Keratinocyte (primary cell): ENCODE results near the gene TWNK. TPM values are rescaled to one million over a fixed set of nuclear protein-coding genes. Genes with fewer than 3 reads are reported as not detected.

ENCODE experiments used
- DNase-seq: peaks from one replicate; pipeline ENCODE4 v3.0.0-alpha.2; 2011; ENCODE audit warnings: low read depth, missing footprints, low spot score
- FAIRE-seq: peaks from 2 replicates; lab custom pipeline; 2011; peaks lifted over from hg19 to GRCh38; lab: Jason Lieb, UNC
- H2AFZ ChIP-seq: 2 replicates; pipeline ENCODE4 v1.6.0; 2012; ENCODE audit warnings: low read length, control low read depth, inconsistent platforms; ENCODE audit not compliant: control insufficient read depth
- H3K27ac ChIP-seq: 2 replicates; pipeline ENCODE4 v1.5.1; 2011; ENCODE audit warnings: low read length; ENCODE audit not compliant: control insufficient read depth, insufficient read depth
- H3K27me3 ChIP-seq: 3 replicates; pipeline ENCODE4 v1.6.0; 2011; ENCODE audit warnings: low read length; ENCODE audit not compliant: control insufficient read depth, insufficient read depth; ENCODE audit errors: extremely low read depth
- H3K36me3 ChIP-seq, 2 experiments: 2 replicates in 1 of 2; 3 replicates in 1 of 2; pipeline ENCODE4 v1.5.1; 2011; ENCODE audit warnings: low read length in 2 of 2, mild to moderate bottlenecking in 1 of 2; ENCODE audit not compliant: control insufficient read depth in 2 of 2, insufficient read depth in 2 of 2; ENCODE audit errors: extremely low read depth in 1 of 2
- H3K4me1 ChIP-seq: 3 replicates; pipeline ENCODE4 v1.5.1; 2011; ENCODE audit warnings: low read length; ENCODE audit not compliant: control insufficient read depth, insufficient read depth; ENCODE audit errors: extremely low read depth
- H3K4me2 ChIP-seq: 3 replicates; pipeline ENCODE4 v1.6.0; 2011; ENCODE audit warnings: low read depth, low read length; ENCODE audit not compliant: control insufficient read depth, insufficient read depth; ENCODE audit errors: extremely low read depth
- H3K4me3 ChIP-seq, 3 experiments: fragments of 200-600 bp in 1 of 3; sonication (generic) in 1 of 3; 2 replicates in 2 of 3; 3 replicates in 1 of 3; pipeline ENCODE4 v1.5.1; 2011 to 2016; ENCODE audit warnings: low read length in 3 of 3, mild to moderate bottlenecking in 3 of 3, control low read depth in 2 of 3, inconsistent platforms in 1 of 3, low read depth in 1 of 3, mixed read lengths in 1 of 3, mixed run types in 1 of 3, moderate library complexity in 1 of 3; ENCODE audit not compliant: control insufficient read depth in 2 of 3, insufficient read depth in 2 of 3; ENCODE audit errors: extremely low read depth in 1 of 3
- H3K79me2 ChIP-seq: 2 replicates; pipeline ENCODE4 v1.6.0; 2012; ENCODE audit warnings: low read length; ENCODE audit not compliant: control insufficient read depth, insufficient read depth
- H3K9ac ChIP-seq: 3 replicates; pipeline ENCODE4 v1.6.0; 2011; ENCODE audit warnings: low read length; ENCODE audit not compliant: control insufficient read depth, insufficient read depth; ENCODE audit errors: extremely low read depth
- H3K9me1 ChIP-seq: 3 replicates; pipeline ENCODE4 v1.6.0; 2011; ENCODE audit warnings: low read length; ENCODE audit not compliant: control insufficient read depth, insufficient read depth; ENCODE audit errors: extremely low read depth
- H3K9me3 ChIP-seq: 2 replicates; pipeline ENCODE4 v1.5.1; 2012; ENCODE audit warnings: low read depth, low read length; ENCODE audit not compliant: control insufficient read depth
- H4K20me1 ChIP-seq: 3 replicates; pipeline ENCODE4 v1.6.0; 2011; ENCODE audit warnings: low read length; ENCODE audit not compliant: control insufficient read depth, insufficient read depth; ENCODE audit errors: extremely low read depth
- CTCF ChIP-seq, 3 experiments: IDR thresholded peaks in 1 of 3; conservative IDR thresholded peaks in 1 of 3; optimal IDR thresholded peaks in 1 of 3; 2 replicates in 2 of 3; 3 replicates in 1 of 3; pipeline versions ENCODE3 to v1.5.1; 2011; ENCODE audit warnings: low read length in 3 of 3, mild to moderate bottlenecking in 3 of 3, moderate library complexity in 2 of 3, control low read depth in 1 of 3, inconsistent platforms in 1 of 3; ENCODE audit not compliant: insufficient read depth in 2 of 3; ENCODE audit errors: extremely low read depth in 1 of 3
- EZH2 ChIP-seq: IDR thresholded peaks from one replicate; pipeline ENCODE4 v1.6.1; 2012; ENCODE audit warnings: inconsistent platforms, mild to moderate bottlenecking, low read length, moderate library complexity
- dilution Hi-C: fragments of 300-500 bp; cut with MboI; formaldehyde crosslinking; loops from one replicate; pipeline ENCODE4 v1.7.0; 2020; ENCODE audit warnings: low sequenced_read_pairs; ENCODE audit not compliant: extremely low pct_ligation_motif_present
- polyA plus RNA-seq, 5 experiments: library from polyadenylated mRNA; depleted of rRNA in 3 of 5; stranded (reverse) in 3 of 5; stranded (forward) in 1 of 5; unstranded in 1 of 5; fragments of >200 nt; gene quantifications; 1 replicate in 1 of 5; 2 replicates in 3 of 5; 3 replicates in 1 of 5; pipeline versions ENCODE4 v1.2.1 to v1.2.3, GENCODE V29; 2011 to 2012; ENCODE audit warnings: missing spikeins in 2 of 5, low read depth in 1 of 5, low replicate concordance in 1 of 5

TWNK gene
- polyA plus RNA-seq, 1 donor (not counting 4 experiments of a cell fraction or from before 2014, with no cell fraction given): 12.9 TPM

GRCh38 chr10:100962351-100963080, 24.8 kb upstream of the TWNK start:
- Histone ChIP-seq H3K36me3 (peaks cover 3 to 14% of the 10 kb centered on the region in 2 experiments), H3K9me3 (no peaks in the 10 kb centered on the region), H3K4me3 (no peak overlapping the region), H3K27ac (no peak overlapping the region), H4K20me1 (no peaks in the 10 kb centered on the region), H3K27me3 (no peaks in the 10 kb centered on the region), H2AFZ (no peak overlapping the region), H3K9me1 (no peaks in the 10 kb centered on the region), H3K79me2 (no peaks in the 10 kb centered on the region), H3K9ac (no peak overlapping the region), H3K4me2 (no peak overlapping the region), H3K4me1 (no peaks in the 10 kb centered on the region)
- DNase-seq (no peak), FAIRE-seq (no peak)
- dilution Hi-C loops: no loop called here
- no peak for TF ChIP-seq CTCF (optimal IDR thresholded peaks at IDR 0.05 in 1 of 3, IDR thresholded peaks at IDR 0.05 in 1 of 3, conservative IDR thresholded peaks at IDR 0.05 in 1 of 3; ENCODE audit: extremely low read depth in 1 of 3, insufficient read depth in 2 of 3, low read length in 3 of 3)
- TF ChIP-seq EZH2: no peak

GRCh38 chr10:100963826-100964225, 23.5 kb upstream of the TWNK start:
- no peak overlapping the region for H3K9ac ChIP-seq
- DNase-seq: no peak
- no peak for FAIRE-seq
- H3K79me2 ChIP-seq: no peaks in the 10 kb centered on the region
- dilution Hi-C loops: no loop called here
- no peaks in the 10 kb centered on the region for H4K20me1 ChIP-seq
- no peak overlapping the region for H3K4me3 ChIP-seq
- H3K9me1 ChIP-seq: no peaks in the 10 kb centered on the region
- no peak overlapping the region for H3K4me2 ChIP-seq
- H2AFZ ChIP-seq: no peak overlapping the region
- no peaks in the 10 kb centered on the region for H3K27me3 ChIP-seq
- peaks cover 0 to 10% of the 10 kb centered on the region in 2 experiments for H3K36me3 ChIP-seq
- no peak overlapping the region for H3K27ac ChIP-seq
- no peaks in the 10 kb centered on the region for H3K4me1 ChIP-seq
- TF ChIP-seq CTCF (optimal IDR thresholded peaks at IDR 0.05 in 1 of 3, IDR thresholded peaks at IDR 0.05 in 1 of 3, conservative IDR thresholded peaks at IDR 0.05 in 1 of 3; ENCODE audit: extremely low read depth in 1 of 3, insufficient read depth in 2 of 3, low read length in 3 of 3): no peak
- TF ChIP-seq EZH2: no peak
- no peaks in the 10 kb centered on the region for H3K9me3 ChIP-seq
